Sigmoid colon (tissue), 7 donors: ENCODE measurements around the gene PPP4R4. TPM values are rescaled to one million over a fixed set of nuclear protein-coding genes. Genes with fewer than 3 reads are reported as not detected.

Experiments
- DNase-seq: peaks from one replicate; pipeline ENCODE4 v3.0.0-alpha.2; 2019
- H3K27ac ChIP-seq, 4 donors: fragments of 200-600 bp; sonication (generic); one replicate each; pipeline ENCODE4 v1.5.1; 2016 to 2019; ENCODE audit warnings: mild to moderate bottlenecking in 1 of 4
- H3K27me3 ChIP-seq, 3 donors: fragments of 200-600 bp; sonication (generic); one replicate each; pipeline ENCODE4 v1.5.1; 2019; ENCODE audit warnings: mild to moderate bottlenecking in 1 of 3
- H3K36me3 ChIP-seq, 4 donors: fragments of 200-600 bp; sonication (generic); one replicate each; pipeline ENCODE4 v1.5.1; 2016 to 2019
- H3K4me1 ChIP-seq, 4 donors: fragments of 200-600 bp; sonication (generic); one replicate each; pipeline ENCODE4 v1.5.1; 2017 to 2019
- H3K4me3 ChIP-seq, 4 donors: fragments of 200-600 bp; sonication (generic); one replicate each; pipeline ENCODE4 v1.5.1; 2017 to 2019; ENCODE audit warnings: mild to moderate bottlenecking in 2 of 4, moderate library complexity in 1 of 4
- H3K9me3 ChIP-seq, 4 donors: fragments of 200-600 bp in 3 of 4; sonication (generic) in 3 of 4; one replicate each; pipeline versions ENCODE4 v1.5.1 to v1.6.1; 2013 to 2019
- EP300 ChIP-seq, 4 donors: sonication (generic); formaldehyde crosslinking; IDR thresholded peaks; one replicate each; pipeline ENCODE4 v1.6.1; 2017; ENCODE audit warnings: antibody characterized with exemption in 4 of 4
- POLR2A ChIP-seq, 2 donors: fragments of 450-650 bp; IDR thresholded peaks; one replicate each; pipeline ENCODE4 v1.6.1; 2016; ENCODE audit warnings: antibody characterized with exemption in 2 of 2, mild to moderate bottlenecking in 2 of 2, moderate library complexity in 2 of 2
- POLR2AphosphoS5 ChIP-seq, 4 donors: sonication (generic); formaldehyde crosslinking; IDR thresholded peaks; one replicate each; pipeline ENCODE4 v1.6.1; 2017; ENCODE audit warnings: antibody characterized with exemption in 4 of 4
- WGBS, 2 donors: extraction: QIAGEN DNeasy Blood & Tissue Kit; methylation state at CpG; one replicate each; pipeline ENCODE4 v1.1.7; 2013; 5-methylcytosine and 5-hydroxymethylcytosine counted together
- intact Hi-C: fragments of 100-400 bp; cut with DNase I; formaldehyde crosslinking; loops from one replicate; pipeline ENCODE4 v1.15.1; 2023
- polyA plus RNA-seq, 3 donors: library from polyadenylated mRNA; stranded (reverse); fragments of 200-250 nt; gene quantifications; one replicate each; pipeline ENCODE4 v1.2.3, GENCODE V29; 2013
- total RNA-seq, 4 donors: library from RNA; depleted of rRNA; stranded (reverse); fragments of >200 nt; gene quantifications; one replicate each; pipeline ENCODE4 v1.1.0, GENCODE V29; 2016
- TF ChIP-seq, protein P1 (sequence below), 4 experiments: fragments of 450-650 bp in 3 of 4; fragments of 200-600 bp in 1 of 4; IDR thresholded peaks; one replicate each; pipeline ENCODE4 v1.5.1; 2016 to 2019; ENCODE audit warnings: antibody characterized with exemption in 4 of 4, mild to moderate bottlenecking in 3 of 4, moderate library complexity in 2 of 4
- donor health status: healthy with polysubstance abuse.
- donor health status: Bipolar disorder and iron deficiency.
- donor health status: healthy.

Gene PPP4R4
- total and polyA plus RNA-seq, 7 donors: 0.07 to 3.0 (median 0.63) TPM; not detected in 1

- H3K36me3 ChIP-seq: no peaks in the 10 kb centered on the region
- TF ChIP-seq POLR2AphosphoS5 (IDR thresholded peaks at IDR 0.05): no peak
- TF ChIP-seq POLR2A (IDR thresholded peaks at IDR 0.05): no peak
- TF ChIP-seq, protein P1, sequence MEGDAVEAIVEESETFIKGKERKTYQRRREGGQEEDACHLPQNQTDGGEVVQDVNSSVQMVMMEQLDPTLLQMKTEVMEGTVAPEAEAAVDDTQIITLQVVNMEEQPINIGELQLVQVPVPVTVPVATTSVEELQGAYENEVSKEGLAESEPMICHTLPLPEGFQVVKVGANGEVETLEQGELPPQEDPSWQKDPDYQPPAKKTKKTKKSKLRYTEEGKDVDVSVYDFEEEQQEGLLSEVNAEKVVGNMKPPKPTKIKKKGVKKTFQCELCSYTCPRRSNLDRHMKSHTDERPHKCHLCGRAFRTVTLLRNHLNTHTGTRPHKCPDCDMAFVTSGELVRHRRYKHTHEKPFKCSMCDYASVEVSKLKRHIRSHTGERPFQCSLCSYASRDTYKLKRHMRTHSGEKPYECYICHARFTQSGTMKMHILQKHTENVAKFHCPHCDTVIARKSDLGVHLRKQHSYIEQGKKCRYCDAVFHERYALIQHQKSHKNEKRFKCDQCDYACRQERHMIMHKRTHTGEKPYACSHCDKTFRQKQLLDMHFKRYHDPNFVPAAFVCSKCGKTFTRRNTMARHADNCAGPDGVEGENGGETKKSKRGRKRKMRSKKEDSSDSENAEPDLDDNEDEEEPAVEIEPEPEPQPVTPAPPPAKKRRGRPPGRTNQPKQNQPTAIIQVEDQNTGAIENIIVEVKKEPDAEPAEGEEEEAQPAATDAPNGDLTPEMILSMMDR (IDR thresholded peaks at IDR 0.05): no peak
- no peak for TF ChIP-seq EP300 (IDR thresholded peaks at IDR 0.05)
- no peaks in the 10 kb centered on the region for H3K9me3 ChIP-seq
- H3K4me3 ChIP-seq: no peak overlapping the region
- H3K4me1 ChIP-seq: peaks cover 0 to 4% (median 0%) of the 10 kb centered on the region in 4 donors
- no peak overlapping the region for H3K27ac ChIP-seq
- 87 to 90% methylated on average over 9 of the region's 9 CpGs for WGBS, 2 donors
- DNase-seq: no peak
- intact Hi-C loops: loop anchor here (5.0 kb wide), 1 partner anchor 196 kb away; no protein-coding TSS in a partner anchor
- H3K27me3 ChIP-seq: no peaks in the 10 kb centered on the region
These were observed 35.9 kb upstream of the PPP4R4 start for GRCh38 chr14:94138251-94138650.

- H3K36me3 ChIP-seq: no peaks in the 10 kb centered on the region
- no peaks in the 10 kb centered on the region for H3K27me3 ChIP-seq
- H3K4me1 ChIP-seq: peaks cover 0 to 4% (median 0%) of the 10 kb centered on the region in 4 donors
- no peaks in the 10 kb centered on the region for H3K9me3 ChIP-seq
- WGBS, 2 donors: 80 to 84% methylated on average over 5 of the region's 5 CpGs
- H3K27ac ChIP-seq: no peak overlapping the region
- DNase-seq: no peak
- intact Hi-C loops: loop anchor here (5.0 kb wide), 1 partner anchor 197 kb away; no protein-coding TSS in a partner anchor
- H3K4me3 ChIP-seq: no peak overlapping the region
- TF ChIP-seq EP300 (IDR thresholded peaks at IDR 0.05) (no peak), POLR2A (IDR thresholded peaks at IDR 0.05) (no peak), POLR2AphosphoS5 (IDR thresholded peaks at IDR 0.05) (no peak)
- TF ChIP-seq, protein P1 (IDR thresholded peaks at IDR 0.05): no peak
These were observed 35.1 kb upstream of the PPP4R4 start for GRCh38 chr14:94139006-94139405.

DNA sequence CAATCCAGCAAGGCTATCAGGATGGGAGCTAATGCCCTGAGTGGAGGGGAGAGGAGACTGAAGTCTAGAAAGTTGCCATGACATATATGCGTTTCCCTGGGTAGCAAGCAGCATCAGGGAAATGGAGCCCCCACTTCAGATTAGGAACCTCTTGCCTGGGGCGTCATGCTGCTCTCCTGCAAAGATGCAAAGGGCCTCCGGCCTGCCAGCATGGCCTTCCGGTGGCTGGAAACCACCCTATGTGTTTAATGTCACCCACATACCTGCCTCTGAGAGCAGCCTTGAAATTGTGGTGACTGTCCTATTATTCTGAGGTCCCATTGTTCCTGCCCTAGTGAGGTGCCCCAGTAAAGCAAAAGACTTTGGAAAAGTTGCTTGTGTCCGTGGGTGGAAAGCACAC lies 34.7 kb upstream of the PPP4R4 start:
- no peak overlapping the region for H3K27ac ChIP-seq
- DNase-seq: no peak
- no peaks in the 10 kb centered on the region for H3K36me3 ChIP-seq
- H3K27me3 ChIP-seq: no peaks in the 10 kb centered on the region
- 90 to 91% methylated on average over 5 of the region's 5 CpGs for WGBS, 2 donors
- peaks cover 0 to 4% (median 0%) of the 10 kb centered on the region in 4 donors for H3K4me1 ChIP-seq
- intact Hi-C loops: loop anchor here (5.0 kb wide), 1 partner anchor 197 kb away; no protein-coding TSS in a partner anchor
- TF ChIP-seq, protein P1 (IDR thresholded peaks at IDR 0.05): no peak
- TF ChIP-seq EP300 (IDR thresholded peaks at IDR 0.05) (no peak), POLR2A (IDR thresholded peaks at IDR 0.05) (no peak), POLR2AphosphoS5 (IDR thresholded peaks at IDR 0.05) (no peak)
- H3K9me3 ChIP-seq: no peaks in the 10 kb centered on the region
- no peak overlapping the region for H3K4me3 ChIP-seq

- intact Hi-C loops: no loop called here
- no peaks in the 10 kb centered on the region for H3K9me3 ChIP-seq
- TF ChIP-seq POLR2A (IDR thresholded peaks at IDR 0.05) (no peak), EP300 (IDR thresholded peaks at IDR 0.05) (no peak), POLR2AphosphoS5 (IDR thresholded peaks at IDR 0.05) (no peak)
- TF ChIP-seq, protein P1 (IDR thresholded peaks at IDR 0.05): no peak
- no peaks in the 10 kb centered on the region for H3K27me3 ChIP-seq
- H3K4me3 ChIP-seq: no peak overlapping the region
- 78 to 85% methylated on average over 3 of the region's 3 CpGs for WGBS, 2 donors
- no peak for DNase-seq
- no peaks in the 10 kb centered on the region for H3K4me1 ChIP-seq
- no peak overlapping the region for H3K27ac ChIP-seq
- no peaks in the 10 kb centered on the region for H3K36me3 ChIP-seq
These were observed 31.9 kb upstream of the PPP4R4 start for GRCh38 chr14:94142247-94142646.

- Histone ChIP-seq H3K4me1 (no peaks in the 10 kb centered on the region), H3K9me3 (no peaks in the 10 kb centered on the region), H3K36me3 (no peaks in the 10 kb centered on the region), H3K27ac (no peak overlapping the region), H3K4me3 (no peak overlapping the region), H3K27me3 (no peaks in the 10 kb centered on the region)
- 84 to 90% methylated on average over 1 of the region's 1 CpG for WGBS, 2 donors
- TF ChIP-seq POLR2A (IDR thresholded peaks at IDR 0.05) (no peak), EP300 (IDR thresholded peaks at IDR 0.05) (no peak), POLR2AphosphoS5 (IDR thresholded peaks at IDR 0.05) (no peak)
- TF ChIP-seq, protein P1 (IDR thresholded peaks at IDR 0.05): no peak
- DNase-seq: no peak
- intact Hi-C loops: no loop called here
These were observed 31.3 kb upstream of the PPP4R4 start for GRCh38 chr14:94142836-94143235.
